ENCODE results near the gene DPP10.

- TF ChIP-seq SUZ12 (IDR thresholded peaks at IDR 0.05): no peak
- no peak for TF ChIP-seq ELF4 (IDR thresholded peaks at IDR 0.05)
- TF ChIP-seq SP1 (IDR thresholded peaks at IDR 0.05): no peak
- TF ChIP-seq FOXM1 (IDR thresholded peaks at IDR 0.05; ENCODE audit: borderline replicate concordance): no peak
- TF ChIP-seq, protein P1, sequence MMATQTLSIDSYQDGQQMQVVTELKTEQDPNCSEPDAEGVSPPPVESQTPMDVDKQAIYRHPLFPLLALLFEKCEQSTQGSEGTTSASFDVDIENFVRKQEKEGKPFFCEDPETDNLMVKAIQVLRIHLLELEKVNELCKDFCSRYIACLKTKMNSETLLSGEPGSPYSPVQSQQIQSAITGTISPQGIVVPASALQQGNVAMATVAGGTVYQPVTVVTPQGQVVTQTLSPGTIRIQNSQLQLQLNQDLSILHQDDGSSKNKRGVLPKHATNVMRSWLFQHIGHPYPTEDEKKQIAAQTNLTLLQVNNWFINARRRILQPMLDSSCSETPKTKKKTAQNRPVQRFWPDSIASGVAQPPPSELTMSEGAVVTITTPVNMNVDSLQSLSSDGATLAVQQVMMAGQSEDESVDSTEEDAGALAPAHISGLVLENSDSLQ (IDR thresholded peaks at IDR 0.05): no peak
- no peak for TF ChIP-seq FOXK2 (IDR thresholded peaks at IDR 0.05)
- no peak for TF ChIP-seq ZNF384 (IDR thresholded peaks at IDR 0.05)
- no peak for TF ChIP-seq LEF1 (IDR thresholded peaks at IDR 0.05; ENCODE audit: borderline replicate concordance)
- TF ChIP-seq BHLHE40 (IDR thresholded peaks at IDR 0.05; ENCODE audit: borderline replicate concordance): no peak
- TF ChIP-seq ARNT (IDR thresholded peaks at IDR 0.05): no peak
- TF ChIP-seq HDGF (IDR thresholded peaks at IDR 0.05; ENCODE audit: borderline replicate concordance): no peak
- TF ChIP-seq NFRKB (IDR thresholded peaks at IDR 0.05): no peak
- no peak for TF ChIP-seq L3MBTL2 (conservative IDR thresholded peaks at IDR 0.05)
- TF ChIP-seq FOXA1 (IDR thresholded peaks at IDR 0.05): no peak
These were observed 486.8 kb downstream of the DPP10 start for GRCh38 chr2:114929225-114929624.
